Osteocyte (in vitro differentiated cells): ENCODE data around the gene EIF3I. TPM values are rescaled to one million over a fixed set of nuclear protein-coding genes. Genes with fewer than 3 reads are reported as not detected.
A peak's percentile ranks its signal among the peaks of the same experiment; 100 is the strongest.

ENCODE experiments used
- DNase-seq: peaks from one replicate; pipeline ENCODE4 v3.0.0; 2021; ENCODE audit warnings: mixed read lengths; ENCODE audit not compliant: unreplicated experiment; ENCODE audit errors: extremely low spot score
- H3K27ac Mint-ChIP-seq: one replicate; pipeline ENCODE4 v1.8.0; 2021; ENCODE audit warnings: mild to moderate bottlenecking, mixed read lengths; ENCODE audit not compliant: unreplicated experiment
- H3K27me3 Mint-ChIP-seq: one replicate; pipeline ENCODE4 v1.8.0; 2021; ENCODE audit warnings: mixed read lengths; ENCODE audit not compliant: unreplicated experiment
- H3K36me3 Mint-ChIP-seq: one replicate; pipeline ENCODE4 v1.8.0; 2021; ENCODE audit warnings: mixed read lengths; ENCODE audit not compliant: unreplicated experiment
- H3K4me1 Mint-ChIP-seq: one replicate; pipeline ENCODE4 v1.8.0; 2021; ENCODE audit warnings: mixed read lengths; ENCODE audit not compliant: unreplicated experiment
- H3K4me3 Mint-ChIP-seq: one replicate; pipeline ENCODE4 v1.8.0; 2021; ENCODE audit warnings: mild to moderate bottlenecking, moderate library complexity, mixed read lengths; ENCODE audit not compliant: unreplicated experiment
- H3K9me3 Mint-ChIP-seq: one replicate; pipeline ENCODE4 v1.8.0; 2021; ENCODE audit warnings: mixed read lengths; ENCODE audit not compliant: unreplicated experiment
- CTCF ChIP-seq: fragments of 200-600 bp; sonication (generic); IDR thresholded peaks from 2 replicates; pipeline ENCODE4 v1.5.0; 2021; ENCODE audit warnings: antibody characterized with exemption, mild to moderate bottlenecking, moderate library complexity
- total RNA-seq: library from RNA; stranded (reverse); gene quantifications from 2 replicates; pipeline ENCODE4 v1.2.1, GENCODE V29; 2021

The EIF3I gene
- total RNA-seq, 1 donor from 2014 or later = 163 TPM

GRCh38 chr1:32184650-32185049 lies 37.6 kb upstream of the EIF3I start:
- H3K9me3 Mint-ChIP-seq = no peaks in the 10 kb centered on the region
- no peak overlapping the region for H3K27ac Mint-ChIP-seq
- TF ChIP-seq CTCF = no peak
- peaks cover 48% of the 10 kb centered on the region for H3K4me1 Mint-ChIP-seq
- no peaks in the 10 kb centered on the region for H3K27me3 Mint-ChIP-seq
- no peak for DNase-seq
- peak overlapping the region; percentile 3 for H3K4me3 Mint-ChIP-seq
- H3K36me3 Mint-ChIP-seq = peaks cover 46% of the 10 kb centered on the region

DNA sequence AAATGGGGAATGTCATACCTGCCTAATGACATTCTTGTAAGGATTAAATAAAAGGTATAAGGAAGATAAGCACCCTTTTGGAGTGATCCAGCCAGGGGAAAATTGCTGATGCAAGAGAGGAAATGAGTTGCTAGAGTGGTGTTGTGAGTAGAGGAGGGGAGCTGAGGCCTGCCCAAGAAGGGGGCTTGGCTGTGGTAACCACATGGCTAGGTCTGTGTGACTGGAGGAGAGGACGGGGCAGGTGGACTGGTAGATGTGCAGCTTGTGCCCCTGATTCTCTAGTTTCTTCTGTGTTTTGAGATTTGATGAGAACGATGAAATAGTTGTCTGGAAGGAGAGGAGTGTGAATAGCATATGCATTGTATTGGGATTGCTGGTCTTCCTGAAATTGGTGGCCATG lies 36.1 kb upstream of the EIF3I start:
- H3K36me3 Mint-ChIP-seq = peaks cover 53% of the 10 kb centered on the region
- H3K4me3 Mint-ChIP-seq = no peak overlapping the region
- H3K9me3 Mint-ChIP-seq = no peaks in the 10 kb centered on the region
- no peaks in the 10 kb centered on the region for H3K27me3 Mint-ChIP-seq
- no peak for DNase-seq
- no peak for TF ChIP-seq CTCF
- H3K4me1 Mint-ChIP-seq = peaks cover 38% of the 10 kb centered on the region
- peak overlapping the region; percentile 80 for H3K27ac Mint-ChIP-seq

DNA sequence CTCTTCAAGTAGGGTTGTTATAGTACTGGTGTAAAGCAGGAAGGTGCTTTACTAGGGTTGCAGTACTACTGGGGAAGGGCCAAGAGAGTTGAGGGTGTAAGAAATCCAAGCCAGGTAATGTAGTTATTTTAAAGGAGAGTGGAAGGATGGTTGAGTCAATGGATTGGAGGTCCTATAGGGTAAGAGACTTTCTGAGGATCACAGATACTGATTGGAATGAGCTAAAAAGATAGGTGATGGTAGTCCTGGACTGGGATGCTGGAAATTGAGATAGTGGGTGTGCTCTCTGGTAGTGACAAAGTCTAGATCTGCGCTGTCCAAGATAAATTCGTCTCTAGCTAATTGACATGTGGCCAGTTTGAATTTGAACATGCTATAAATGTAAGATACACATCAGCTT lies 35.7 kb upstream of the EIF3I start:
- Mint-ChIP-seq H3K36me3 (peaks cover 52% of the 10 kb centered on the region), H3K27ac (peak overlapping the region; percentile 80), H3K27me3 (no peaks in the 10 kb centered on the region), H3K4me3 (no peak overlapping the region), H3K9me3 (no peaks in the 10 kb centered on the region), H3K4me1 (peaks cover 34% of the 10 kb centered on the region)
- no peak for DNase-seq
- no peak for TF ChIP-seq CTCF

DNA sequence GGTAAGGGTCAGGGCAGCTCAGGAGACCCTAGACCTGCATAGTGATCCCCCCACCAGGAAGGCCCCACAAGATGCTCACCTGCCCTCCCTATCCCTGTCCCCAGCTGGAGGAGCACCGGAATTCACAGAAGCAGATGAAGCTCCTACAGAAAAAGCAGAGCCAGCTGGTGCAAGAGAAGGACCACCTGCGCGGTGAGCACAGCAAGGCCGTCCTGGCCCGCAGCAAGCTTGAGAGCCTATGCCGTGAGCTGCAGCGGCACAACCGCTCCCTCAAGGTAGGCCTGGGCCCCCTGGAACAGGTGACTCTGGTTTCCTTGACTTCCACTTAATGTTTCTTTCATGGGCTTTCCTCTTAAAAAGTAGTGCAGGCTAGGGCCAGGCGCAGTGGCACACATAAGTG lies 34.4 kb upstream of the EIF3I start:
- no peak for DNase-seq
- peaks cover 24% of the 10 kb centered on the region for H3K4me1 Mint-ChIP-seq
- TF ChIP-seq CTCF = no peak
- no peak overlapping the region for H3K4me3 Mint-ChIP-seq
- no peaks in the 10 kb centered on the region for H3K9me3 Mint-ChIP-seq
- H3K27me3 Mint-ChIP-seq = no peaks in the 10 kb centered on the region
- peaks cover 58% of the 10 kb centered on the region for H3K36me3 Mint-ChIP-seq
- no peak overlapping the region for H3K27ac Mint-ChIP-seq

DNA sequence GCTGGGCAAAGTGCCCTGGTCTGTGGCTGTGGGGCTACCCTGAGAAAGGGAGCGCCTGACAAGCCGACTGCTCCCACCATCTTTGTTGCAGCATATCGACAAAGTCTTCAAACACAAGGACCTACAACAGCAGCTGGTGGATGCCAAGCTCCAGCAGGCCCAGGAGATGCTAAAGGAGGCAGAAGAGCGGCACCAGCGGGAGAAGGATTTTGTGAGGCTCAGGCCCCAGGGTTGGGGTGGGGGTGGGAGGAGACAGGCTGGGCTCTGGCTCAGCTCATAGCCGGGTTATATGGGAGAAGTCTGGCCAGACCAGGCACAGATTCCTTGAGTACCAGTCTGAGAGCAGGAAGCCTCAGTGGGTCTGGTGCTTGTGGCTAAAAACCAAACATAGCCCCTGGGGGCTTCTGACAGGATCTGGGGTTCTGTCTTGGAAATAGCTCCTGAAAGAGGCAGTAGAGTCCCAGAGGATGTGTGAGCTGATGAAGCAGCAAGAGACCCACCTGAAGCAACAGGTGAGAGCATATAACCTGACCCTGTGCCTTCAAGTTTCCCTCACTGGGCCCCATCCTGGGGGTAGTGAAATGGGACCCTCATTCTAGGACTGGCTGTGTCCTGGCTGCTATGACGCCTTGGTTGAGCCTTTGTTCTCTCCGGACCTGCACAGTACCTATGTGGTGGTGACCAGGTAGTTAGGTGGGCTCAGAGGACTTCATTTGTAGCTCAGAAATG lies 29.8 kb upstream of the EIF3I start:
- no peak for DNase-seq
- Mint-ChIP-seq H3K4me3 (no peak overlapping the region), H3K4me1 (peaks cover 4% of the 10 kb centered on the region), H3K27ac (no peak overlapping the region), H3K27me3 (no peaks in the 10 kb centered on the region), H3K9me3 (no peaks in the 10 kb centered on the region), H3K36me3 (peaks cover 56% of the 10 kb centered on the region)
- no peak for TF ChIP-seq CTCF
